HG03354 (cell line): Measurements from ENCODE around the gene SMYD1.

Experiments used
- ATAC-seq: cut with Tn5 transposase; IDR thresholded peaks from one replicate; pipeline ENCODE4 v1.9.1; 2021; ENCODE audit warnings: mild to moderate bottlenecking; ENCODE audit not compliant: unreplicated experiment, poor library complexity, severe bottlenecking

SMYD1 gene

DNA sequence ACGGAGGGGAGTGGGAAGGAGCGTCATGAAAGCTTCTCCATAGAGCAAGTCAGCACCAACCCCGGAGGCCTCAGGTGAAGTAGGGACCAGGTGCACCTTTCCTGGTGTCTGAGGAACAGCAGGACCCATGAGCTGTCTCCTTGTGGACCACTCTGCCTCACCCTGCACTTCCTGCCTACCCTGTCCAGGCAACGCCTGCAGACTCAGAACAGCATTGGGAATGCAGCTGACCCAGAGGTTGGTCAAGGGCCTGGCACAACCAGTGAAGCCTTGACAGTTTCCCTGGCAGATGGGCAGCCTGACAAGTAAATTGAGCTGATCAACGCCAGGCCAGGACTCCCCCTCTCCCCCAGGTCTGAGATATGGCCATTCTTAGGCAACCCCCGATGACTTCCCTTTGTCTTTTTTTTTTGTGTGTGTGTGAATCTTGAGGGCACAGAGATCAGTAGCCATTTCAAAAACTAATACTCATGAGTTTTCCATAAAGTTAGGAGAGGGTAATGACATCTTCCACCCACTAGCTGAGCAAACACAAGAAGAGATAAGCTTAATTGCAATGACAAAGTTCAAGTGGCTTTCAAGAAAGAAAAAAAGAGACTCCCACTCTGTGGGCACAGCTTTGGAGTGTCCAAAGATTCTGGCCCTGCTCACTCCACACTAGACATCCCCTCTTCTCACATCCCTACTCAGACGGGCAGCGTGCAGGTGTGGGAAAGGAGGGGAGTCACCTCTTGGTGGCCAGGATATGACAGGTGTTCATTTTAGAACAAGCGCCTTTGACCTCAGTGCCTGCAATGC lies 63.8 kb downstream of the SMYD1 start:
- ATAC-seq: no peak

- no peak for ATAC-seq
Observed at GRCh38 chr2:88131999-88132368, 64.4 kb downstream of the SMYD1 start.

- ATAC-seq: no peak
Observed at GRCh38 chr2:88133875-88134274, 66.2 kb downstream of the SMYD1 start.

GRCh38 chr2:88136817-88137216 lies 69.2 kb downstream of the SMYD1 start:
- no peak for ATAC-seq

- no peak for ATAC-seq
Observed at GRCh38 chr2:88137833-88138232, 70.2 kb downstream of the SMYD1 start.

DNA sequence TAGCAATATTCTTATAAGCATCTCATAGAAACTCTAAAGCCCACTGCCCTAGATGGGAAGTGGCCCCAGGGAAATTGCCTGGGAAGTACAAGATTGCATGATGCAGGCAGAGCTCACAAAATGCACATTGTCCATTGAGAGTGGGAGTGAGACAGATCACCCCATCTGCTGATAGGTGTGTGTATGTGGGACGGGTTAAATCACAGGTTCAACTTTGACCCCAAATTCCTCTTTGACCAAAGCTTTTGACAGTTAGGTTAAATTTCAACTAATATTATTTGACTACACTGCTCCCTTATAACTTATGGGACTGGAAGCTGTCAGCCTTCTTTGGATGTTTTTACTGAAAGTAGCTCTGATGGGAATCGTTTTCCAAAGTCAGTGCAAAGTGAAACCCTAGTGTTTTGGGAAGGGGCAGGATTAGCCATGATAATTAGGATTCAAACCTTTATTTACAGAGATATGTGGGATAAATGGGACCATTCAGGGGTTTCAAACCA lies 71.6 kb downstream of the SMYD1 start:
- no peak for ATAC-seq

GRCh38 chr2:88139804-88140203 lies 72.2 kb downstream of the SMYD1 start:
- no peak for ATAC-seq

DNA sequence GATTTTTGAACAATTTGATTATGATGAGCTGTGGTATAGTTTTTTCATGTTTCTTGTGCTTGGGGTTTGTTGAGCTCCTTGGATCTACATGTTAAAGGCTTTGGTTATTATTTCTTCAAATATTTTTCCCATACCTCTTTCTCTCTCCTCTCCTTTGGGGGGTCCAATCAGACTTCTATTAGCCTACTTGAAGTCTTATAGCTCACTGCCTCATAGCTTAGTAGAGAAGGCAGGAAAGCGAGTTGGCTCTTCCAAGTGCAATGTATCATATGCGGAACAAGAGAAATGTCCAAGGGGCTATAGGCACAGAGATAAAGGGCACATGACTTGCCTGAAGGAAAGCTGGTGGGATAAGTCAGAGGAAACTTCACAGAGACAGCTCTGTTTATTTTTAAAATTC lies 74.3 kb downstream of the SMYD1 start:
- no peak for ATAC-seq

DNA sequence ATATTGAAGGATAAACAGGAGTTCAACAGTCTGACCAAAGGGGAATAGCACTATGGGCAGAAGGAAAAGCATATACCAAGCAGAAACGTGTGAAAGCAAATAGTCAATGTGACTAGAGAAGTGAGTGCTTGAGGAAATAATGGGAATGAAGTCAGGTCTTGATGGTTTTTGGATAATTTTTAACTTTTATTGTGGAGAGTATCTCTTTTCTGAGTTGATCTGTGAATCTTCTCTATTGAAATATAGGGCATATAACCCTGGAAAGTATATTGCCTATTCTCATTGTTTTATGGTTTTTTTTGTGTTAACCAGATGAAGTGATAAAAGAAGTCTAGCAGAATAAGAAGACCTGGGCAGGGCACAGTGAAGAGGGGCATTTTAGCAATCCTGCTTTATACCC lies 76.6 kb downstream of the SMYD1 start:
- ATAC-seq: no peak

- no peak for ATAC-seq
Observed at GRCh38 chr2:88144914-88145497, 77.4 kb downstream of the SMYD1 start.

DNA sequence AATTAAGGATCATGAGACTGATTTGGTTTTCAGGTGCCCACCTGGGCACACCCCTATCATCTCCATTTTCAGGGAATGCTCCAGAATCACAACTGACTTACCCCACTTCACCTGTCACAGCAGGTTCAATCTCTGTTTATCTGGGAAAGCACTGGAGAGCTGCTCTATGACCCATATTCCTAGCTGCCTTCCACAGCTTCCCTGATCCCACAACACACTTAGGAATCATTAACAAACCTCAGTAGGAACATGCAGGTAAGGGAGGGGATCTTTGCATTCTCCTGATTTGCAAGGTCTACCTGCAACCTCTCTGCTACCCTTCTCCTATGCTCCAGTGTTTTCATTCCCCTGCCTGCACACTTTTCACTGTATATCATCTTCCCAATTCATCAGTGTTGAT lies 79.0 kb downstream of the SMYD1 start:
- no peak for ATAC-seq

- no peak for ATAC-seq
Observed at GRCh38 chr2:88147145-88147544, 79.5 kb downstream of the SMYD1 start.

GRCh38 chr2:88148929-88149438 lies 81.4 kb downstream of the SMYD1 start:
- no peak for ATAC-seq

- ATAC-seq: peak; percentile 25
Observed at GRCh38 chr2:88159481-88159880, 91.9 kb downstream of the SMYD1 start.

GRCh38 chr2:88159955-88160415 lies 92.4 kb downstream of the SMYD1 start:
- peak; percentile 68 for ATAC-seq

GRCh38 chr2:88160517-88160916 lies 92.9 kb downstream of the SMYD1 start:
- no peak for ATAC-seq

DNA sequence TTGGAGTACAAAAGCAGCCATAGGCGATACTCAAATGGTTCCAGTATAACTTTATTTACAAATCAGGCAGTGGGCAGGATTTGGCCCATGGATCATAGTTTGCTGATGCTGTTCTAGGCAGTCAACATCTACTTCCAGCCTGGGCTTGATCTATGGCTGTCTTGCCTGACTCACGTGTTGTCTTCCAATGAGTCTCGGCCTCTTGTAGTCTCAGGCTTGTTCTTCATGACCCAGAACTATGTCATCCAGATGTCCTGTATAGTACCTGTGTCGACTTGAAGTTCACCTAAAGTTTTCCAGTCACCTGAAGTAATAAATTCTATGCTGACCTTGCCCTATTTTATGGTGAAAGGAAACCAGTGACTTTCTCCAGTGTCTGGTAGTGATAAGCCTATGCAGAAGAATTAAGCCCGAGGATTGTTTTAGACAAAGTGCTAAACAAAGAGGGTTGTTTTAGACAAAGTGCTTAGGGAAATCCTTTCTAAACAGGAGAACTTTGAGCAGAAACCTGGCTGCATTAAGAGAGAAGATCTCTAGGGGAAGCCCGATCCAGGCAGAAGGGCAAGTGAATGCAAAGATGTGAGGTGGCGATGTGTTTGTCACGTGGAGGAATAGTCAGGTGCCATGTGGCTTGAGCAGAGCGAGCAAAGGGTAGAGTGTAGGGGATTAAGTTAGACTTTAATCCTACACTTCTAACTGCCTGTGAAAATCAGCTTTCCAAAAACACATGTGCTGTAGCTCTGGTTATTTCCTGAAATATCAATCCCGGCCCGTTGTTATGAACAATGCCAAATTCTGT lies 94.0 kb downstream of the SMYD1 start:
- ATAC-seq: no peak
